Measurements from ENCODE around the gene CCNG2. TPM values are rescaled to one million over a fixed set of nuclear protein-coding genes. Genes with fewer than 3 reads are reported as not detected.

CCNG2 gene
- total and polyA plus RNA-seq, 9 of the 15 experiments (the other 6 are each of a cell fraction or from before 2014, with no cell fraction given), result 0.49 to 6.6 (median 2.9) TPM

GRCh38 chr4:77154065-77154464, 2.9 kb upstream of the CCNG2 start:
- TF ChIP-seq PTBP1 (IDR thresholded peaks at IDR 0.05; ENCODE audit: low read depth, low read length) (no peak), HBP1 (CRISPR knock-in tag; IDR thresholded peaks at IDR 0.05) (no peak), HNRNPK (IDR thresholded peaks at IDR 0.05; ENCODE audit: low read depth, low read length, poor library complexity, severe bottlenecking) (no peak), NFE2 (IDR thresholded peaks at IDR 0.05; ENCODE audit: low read depth) (no peak), HINFP (tag; conservative IDR thresholded peaks at IDR 0.05; ENCODE audit: low read depth) (no peak), CREB5 (CRISPR knock-in tag; IDR thresholded peaks at IDR 0.05) (no peak), STAT6 (CRISPR knock-in tag; IDR thresholded peaks at IDR 0.05) (no peak), FUS (optimal IDR thresholded peaks at IDR 0.05; ENCODE audit: low read depth, low read length) (no peak), ZNF77 (CRISPR knock-in tag; IDR thresholded peaks at IDR 0.05) (no peak)
- TF ChIP-seq, protein P1, sequence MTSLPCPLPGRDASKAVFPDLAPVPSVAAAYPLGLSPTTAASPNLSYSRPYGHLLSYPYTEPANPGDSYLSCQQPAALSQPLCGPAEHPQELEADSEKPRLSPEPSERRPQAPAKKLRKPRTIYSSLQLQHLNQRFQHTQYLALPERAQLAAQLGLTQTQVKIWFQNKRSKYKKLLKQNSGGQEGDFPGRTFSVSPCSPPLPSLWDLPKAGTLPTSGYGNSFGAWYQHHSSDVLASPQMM (CRISPR knock-in tag; IDR thresholded peaks at IDR 0.05), result no peak
- ATAC-seq (no peak), DNase-seq (ENCODE audit: extremely low read depth in 1 of 4, low spot score in 3 of 4) (no peak), FAIRE-seq (peak; percentile 55)
- Histone ChIP-seq H3K27me3 (ENCODE audit: control insufficient read depth in 2 of 2, insufficient read depth in 2 of 2, low read length in 2 of 2) (no peaks in the 10 kb centered on the region), H3K4me1 (replicated peaks in 1 of 2; ENCODE audit: control insufficient read depth in 2 of 2, insufficient read depth in 2 of 2, low read length in 2 of 2) (peaks cover 3 to 17% of the 10 kb centered on the region in 2 experiments; a peak in 4 of 5 replicates), H3K27ac (ENCODE audit: extremely low read depth, low read depth, low read length) (no peak overlapping the region), H3K9me3 (replicated peaks; ENCODE audit: control insufficient read depth, insufficient read depth, low read depth, low read length) (no peaks in the 10 kb centered on the region), H4K20me1 (replicated peaks; ENCODE audit: control insufficient read depth, insufficient read depth, low read length) (no peaks in the 10 kb centered on the region), H3K4me3 (no peak overlapping the region), H3K79me2 (ENCODE audit: control insufficient read depth, insufficient read depth, low read length) (no peaks in the 10 kb centered on the region), H3K9ac (ENCODE audit: insufficient read depth in 1 of 2, low read depth in 2 of 2, low read length in 2 of 2) (no peak overlapping the region), H3K36me3 (ENCODE audit: control insufficient read depth, insufficient read depth, low read length) (no peaks in the 10 kb centered on the region), H3K9me1 (ENCODE audit: control insufficient read depth, insufficient read depth, low read length) (no peaks in the 10 kb centered on the region), H3K4me2 (ENCODE audit: insufficient read depth, low read length) (no peak overlapping the region), H2AFZ (ENCODE audit: low read depth, low read length) (no peak overlapping the region)
- in situ Hi-C loops (cut with MboI) (no loop called here), intact Hi-C loops (cut with micrococcal nuclease) (no loop called here)
- BruUV-seq (replicated peaks), result no TSS peak
- CTCF ChIA-PET (ENCODE audit: low intra/inter-chr PET ratio), result no interaction called here
- POLR2A ChIA-PET, result interaction anchor here (0.7 to 1.0 kb wide), 2 partner anchors 10 to 80 kb away, joined by 3 read pairs; no protein-coding TSS in a partner anchor
